ENCODE results near the gene PANK2.

Gene PANK2

DNA sequence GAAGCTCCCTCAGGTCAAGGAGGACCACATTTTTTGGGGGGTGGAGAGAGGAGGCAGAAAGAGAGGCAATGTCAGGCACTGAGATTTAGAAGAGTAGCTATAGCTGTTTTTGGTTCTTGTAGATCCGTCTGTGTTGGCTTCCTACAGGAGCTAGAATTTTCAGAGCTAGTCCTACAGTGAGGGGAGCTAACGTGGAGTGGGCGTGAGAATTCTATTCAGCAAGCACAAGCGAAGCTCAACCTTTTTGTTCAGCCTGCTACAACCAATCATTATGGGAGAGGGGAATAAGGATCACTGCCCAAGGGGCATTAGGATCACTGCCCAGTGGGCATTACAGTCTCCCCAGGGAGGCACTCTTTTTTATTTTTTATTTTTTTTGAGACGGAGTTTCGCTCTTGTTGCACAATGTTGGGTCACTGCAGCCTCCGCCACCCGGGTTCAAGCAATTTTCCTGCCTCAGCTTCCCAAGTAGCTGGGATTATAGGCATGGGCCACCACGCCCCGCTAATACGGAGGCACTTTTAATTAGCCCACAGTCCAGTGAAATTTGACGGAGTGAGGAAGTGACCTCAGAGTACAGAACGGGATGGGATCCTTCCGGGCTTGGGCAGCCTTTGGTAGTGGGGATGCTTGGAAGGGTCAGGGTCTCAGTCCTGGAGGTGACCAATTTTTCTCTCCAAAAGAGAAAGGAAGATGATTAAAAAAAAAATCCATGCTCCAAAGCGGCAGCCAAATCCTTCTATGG is 1.1 kb upstream of the PANK2 start:
- TF ChIP-seq, protein P1, sequence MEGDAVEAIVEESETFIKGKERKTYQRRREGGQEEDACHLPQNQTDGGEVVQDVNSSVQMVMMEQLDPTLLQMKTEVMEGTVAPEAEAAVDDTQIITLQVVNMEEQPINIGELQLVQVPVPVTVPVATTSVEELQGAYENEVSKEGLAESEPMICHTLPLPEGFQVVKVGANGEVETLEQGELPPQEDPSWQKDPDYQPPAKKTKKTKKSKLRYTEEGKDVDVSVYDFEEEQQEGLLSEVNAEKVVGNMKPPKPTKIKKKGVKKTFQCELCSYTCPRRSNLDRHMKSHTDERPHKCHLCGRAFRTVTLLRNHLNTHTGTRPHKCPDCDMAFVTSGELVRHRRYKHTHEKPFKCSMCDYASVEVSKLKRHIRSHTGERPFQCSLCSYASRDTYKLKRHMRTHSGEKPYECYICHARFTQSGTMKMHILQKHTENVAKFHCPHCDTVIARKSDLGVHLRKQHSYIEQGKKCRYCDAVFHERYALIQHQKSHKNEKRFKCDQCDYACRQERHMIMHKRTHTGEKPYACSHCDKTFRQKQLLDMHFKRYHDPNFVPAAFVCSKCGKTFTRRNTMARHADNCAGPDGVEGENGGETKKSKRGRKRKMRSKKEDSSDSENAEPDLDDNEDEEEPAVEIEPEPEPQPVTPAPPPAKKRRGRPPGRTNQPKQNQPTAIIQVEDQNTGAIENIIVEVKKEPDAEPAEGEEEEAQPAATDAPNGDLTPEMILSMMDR (IDR thresholded peaks at IDR 0.05): no peak
- no peak for TF ChIP-seq ZFX (IDR thresholded peaks at IDR 0.05; ENCODE audit: borderline replicate concordance)
- H3K27ac ChIP-seq: peak overlapping the region; percentile 81

DNA sequence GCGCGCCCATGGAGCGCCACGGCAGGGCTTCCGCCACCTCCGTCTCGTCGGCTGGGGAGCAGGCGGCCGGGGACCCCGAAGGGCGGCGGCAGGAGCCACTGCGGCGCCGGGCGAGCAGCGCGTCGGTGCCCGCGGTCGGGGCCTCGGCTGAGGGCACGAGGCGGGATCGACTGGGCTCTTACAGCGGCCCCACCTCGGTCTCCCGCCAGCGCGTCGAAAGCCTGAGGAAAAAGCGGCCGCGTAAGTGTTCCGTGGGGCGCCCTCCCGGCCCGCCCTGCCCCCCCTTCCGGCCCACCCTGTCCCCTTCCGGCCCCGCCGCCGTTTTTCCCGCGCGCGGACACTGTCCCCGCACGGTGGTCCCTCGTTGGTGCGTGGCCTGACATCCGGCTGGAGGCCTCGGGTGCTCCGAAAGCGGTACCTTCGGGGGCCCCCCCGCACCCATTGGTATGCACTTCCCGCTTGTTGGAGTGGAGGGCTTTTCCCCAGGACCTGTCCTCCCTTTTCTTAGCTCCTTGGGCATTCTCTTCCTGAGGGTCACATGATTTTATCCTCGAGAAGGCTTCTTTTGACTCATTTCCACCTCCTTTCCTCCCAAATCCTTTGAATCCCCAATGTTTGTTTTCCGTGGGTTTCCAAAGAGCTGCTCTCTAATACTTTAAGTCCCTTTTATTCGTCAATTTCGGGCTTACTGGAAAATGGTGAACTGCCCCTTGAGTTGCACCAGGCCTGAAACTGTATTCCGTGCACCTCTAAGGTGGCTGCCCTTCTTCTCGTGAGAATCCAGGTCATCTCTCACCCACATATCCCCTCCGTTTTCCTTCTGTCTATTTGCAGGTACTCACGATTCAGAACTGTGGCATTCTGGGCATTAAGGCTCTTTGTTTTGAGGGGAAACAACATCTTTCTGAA is 556 bp downstream of the PANK2 start:
- TF ChIP-seq ZFX (IDR thresholded peaks at IDR 0.05; ENCODE audit: borderline replicate concordance): no peak
- H3K27ac ChIP-seq: peak overlapping the region; percentile 81

DNA sequence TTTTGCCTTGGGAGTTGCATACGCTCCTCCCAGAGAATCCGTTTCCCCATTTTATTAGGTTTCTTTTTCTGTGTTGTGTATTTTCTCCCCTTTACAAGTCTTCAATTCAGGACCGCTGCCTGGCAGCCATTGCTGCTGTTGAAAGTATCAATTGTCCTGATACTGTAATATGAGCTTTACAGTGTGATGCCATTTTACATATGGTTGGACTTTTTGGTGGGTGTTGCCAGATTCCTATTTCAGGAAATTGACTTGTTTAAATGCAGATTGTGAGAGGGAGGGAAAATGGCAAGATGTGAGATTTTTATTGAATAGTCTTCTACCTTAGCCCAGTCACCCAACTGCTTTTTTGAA is 1.2 kb downstream of the PANK2 start:
- H3K27ac ChIP-seq: peak overlapping the region; percentile 81
- TF ChIP-seq, protein P1 (IDR thresholded peaks at IDR 0.05): no peak
- TF ChIP-seq ZFX (IDR thresholded peaks at IDR 0.05; ENCODE audit: borderline replicate concordance): no peak

DNA sequence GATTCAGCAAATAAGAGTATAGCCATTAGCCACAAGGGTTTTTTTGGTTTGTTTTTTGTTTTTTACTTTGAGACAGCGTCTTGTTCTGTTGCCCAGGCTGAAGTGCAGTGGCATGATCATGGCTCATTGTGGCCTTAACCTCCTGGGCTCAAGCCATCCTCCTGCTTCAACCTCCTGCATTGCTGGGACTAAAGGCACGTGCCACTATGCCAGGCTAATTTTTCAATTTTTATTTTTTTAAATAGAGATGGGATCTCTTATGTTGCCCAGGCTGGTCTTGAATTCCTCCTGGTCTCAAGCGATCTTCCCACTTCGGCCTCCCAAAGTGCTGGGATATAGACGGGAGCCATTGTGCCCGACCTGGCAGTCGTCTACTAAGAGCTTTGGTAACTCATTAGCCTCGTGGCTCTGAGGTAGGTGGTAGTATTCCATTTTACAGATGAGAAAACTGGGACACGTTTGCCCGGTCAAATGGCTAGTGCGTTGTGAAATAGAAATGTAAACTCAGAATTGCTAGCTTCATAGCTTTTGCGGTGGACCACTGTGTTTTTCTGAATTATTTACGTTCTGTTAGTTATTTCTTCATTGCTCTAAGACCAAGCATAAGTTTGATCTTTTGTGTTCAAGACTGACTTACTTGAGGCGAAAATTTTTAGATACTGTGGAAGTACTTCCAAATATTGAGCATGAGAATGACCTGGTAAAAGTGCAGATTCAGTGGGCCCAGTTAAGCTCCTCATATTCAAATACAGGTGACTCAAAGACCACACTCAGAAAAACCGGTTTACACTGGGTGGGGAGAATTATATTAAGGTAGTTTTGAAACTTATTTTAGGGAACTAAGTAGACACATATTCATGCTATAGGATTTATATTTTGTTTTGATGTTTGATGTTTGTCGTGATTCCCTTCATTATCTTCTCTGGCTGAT is 2.1 kb downstream of the PANK2 start:
- H3K27ac ChIP-seq: peak overlapping the region; percentile 81

DNA sequence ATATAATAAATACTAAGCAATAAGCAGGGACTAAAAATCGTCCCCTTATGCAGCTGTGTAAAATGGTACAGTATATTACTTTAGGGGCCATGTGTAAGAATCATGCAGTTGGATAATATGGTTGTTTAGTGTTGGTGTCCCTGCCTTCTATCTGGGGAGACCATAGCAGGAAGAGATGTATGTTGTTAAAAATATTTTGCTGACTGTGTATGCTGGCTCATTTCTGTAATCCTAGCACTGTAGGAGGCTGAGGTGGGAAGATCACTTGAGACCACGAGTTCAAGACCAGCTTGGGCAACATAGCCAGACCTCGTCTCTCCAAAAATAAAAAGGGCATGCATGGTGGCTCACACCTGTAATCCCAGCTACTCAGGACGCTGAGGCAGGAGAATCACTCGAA is 5.6 kb downstream of the PANK2 start:
- no peak overlapping the region for H3K27ac ChIP-seq
- TF ChIP-seq, protein P1 (IDR thresholded peaks at IDR 0.05): no peak

More for the DNA sequence above, 2.1 kb downstream of the PANK2 start:
- TF ChIP-seq ZFX (IDR thresholded peaks at IDR 0.05; ENCODE audit: borderline replicate concordance): no peak
- TF ChIP-seq, protein P1 (IDR thresholded peaks at IDR 0.05): no peak

DNA sequence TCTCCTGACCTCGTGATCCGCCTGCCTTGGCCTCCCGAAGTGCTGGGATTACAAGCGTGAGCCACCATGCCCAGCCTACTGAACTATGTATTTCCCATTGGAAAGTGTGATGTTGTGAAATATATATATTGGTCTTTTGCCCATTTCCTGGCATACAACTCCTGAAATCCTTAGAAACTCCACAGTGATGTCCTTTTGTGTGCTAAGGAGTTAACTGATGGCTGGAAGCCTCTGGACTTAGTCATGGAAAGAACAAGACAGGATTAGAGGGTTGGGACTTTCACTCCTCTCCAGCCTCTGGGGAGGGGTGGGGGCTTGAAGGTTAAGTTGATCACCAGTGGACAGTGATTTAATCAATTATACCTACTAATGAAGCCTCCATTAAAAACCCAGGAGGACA is 7.1 kb downstream of the PANK2 start:
- no peak for TF ChIP-seq ZFX (IDR thresholded peaks at IDR 0.05; ENCODE audit: borderline replicate concordance)
- TF ChIP-seq, protein P1 (IDR thresholded peaks at IDR 0.05): no peak
- H3K27ac ChIP-seq: no peak overlapping the region

Measured in 22Rv1 (cell line).